ENCODE results near the gene LRPAP1. TPM values are rescaled to one million over a fixed set of nuclear protein-coding genes. Genes with fewer than 3 reads are reported as not detected.

LRPAP1 gene
- total RNA-seq, 1 donor from 2014 or later, result 121 TPM

GRCh38 chr4:3498901-3499510, 33.2 kb downstream of the LRPAP1 start:
- H3K9me3 Mint-ChIP-seq, result no peaks in the 10 kb centered on the region
- peaks cover 5% of the 10 kb centered on the region for H3K36me3 Mint-ChIP-seq
- peaks cover 10% of the 10 kb centered on the region for H3K4me1 Mint-ChIP-seq
- no peak overlapping the region for H3K27ac Mint-ChIP-seq
- H3K4me3 Mint-ChIP-seq, result no peak overlapping the region
- no peak for DNase-seq (ENCODE audit: low spot score in 2 of 2, unreplicated experiment in 2 of 2)
- peaks cover 6% of the 10 kb centered on the region for H3K27me3 Mint-ChIP-seq (ENCODE audit: low read depth)
- TF ChIP-seq, protein P1, sequence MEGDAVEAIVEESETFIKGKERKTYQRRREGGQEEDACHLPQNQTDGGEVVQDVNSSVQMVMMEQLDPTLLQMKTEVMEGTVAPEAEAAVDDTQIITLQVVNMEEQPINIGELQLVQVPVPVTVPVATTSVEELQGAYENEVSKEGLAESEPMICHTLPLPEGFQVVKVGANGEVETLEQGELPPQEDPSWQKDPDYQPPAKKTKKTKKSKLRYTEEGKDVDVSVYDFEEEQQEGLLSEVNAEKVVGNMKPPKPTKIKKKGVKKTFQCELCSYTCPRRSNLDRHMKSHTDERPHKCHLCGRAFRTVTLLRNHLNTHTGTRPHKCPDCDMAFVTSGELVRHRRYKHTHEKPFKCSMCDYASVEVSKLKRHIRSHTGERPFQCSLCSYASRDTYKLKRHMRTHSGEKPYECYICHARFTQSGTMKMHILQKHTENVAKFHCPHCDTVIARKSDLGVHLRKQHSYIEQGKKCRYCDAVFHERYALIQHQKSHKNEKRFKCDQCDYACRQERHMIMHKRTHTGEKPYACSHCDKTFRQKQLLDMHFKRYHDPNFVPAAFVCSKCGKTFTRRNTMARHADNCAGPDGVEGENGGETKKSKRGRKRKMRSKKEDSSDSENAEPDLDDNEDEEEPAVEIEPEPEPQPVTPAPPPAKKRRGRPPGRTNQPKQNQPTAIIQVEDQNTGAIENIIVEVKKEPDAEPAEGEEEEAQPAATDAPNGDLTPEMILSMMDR (IDR thresholded peaks at IDR 0.05; ENCODE audit: unreplicated experiment), result no peak

GRCh38 chr4:3498407-3498806, 33.8 kb downstream of the LRPAP1 start:
- Mint-ChIP-seq H3K9me3 (no peaks in the 10 kb centered on the region), H3K27ac (no peak overlapping the region), H3K36me3 (peaks cover 2% of the 10 kb centered on the region), H3K4me3 (no peak overlapping the region), H3K27me3 (ENCODE audit: low read depth) (peaks cover 6% of the 10 kb centered on the region), H3K4me1 (peaks cover 10% of the 10 kb centered on the region)
- DNase-seq (ENCODE audit: low spot score in 2 of 2, unreplicated experiment in 2 of 2), result no peak
- TF ChIP-seq, protein P1 (IDR thresholded peaks at IDR 0.05; ENCODE audit: unreplicated experiment), result no peak

DNA sequence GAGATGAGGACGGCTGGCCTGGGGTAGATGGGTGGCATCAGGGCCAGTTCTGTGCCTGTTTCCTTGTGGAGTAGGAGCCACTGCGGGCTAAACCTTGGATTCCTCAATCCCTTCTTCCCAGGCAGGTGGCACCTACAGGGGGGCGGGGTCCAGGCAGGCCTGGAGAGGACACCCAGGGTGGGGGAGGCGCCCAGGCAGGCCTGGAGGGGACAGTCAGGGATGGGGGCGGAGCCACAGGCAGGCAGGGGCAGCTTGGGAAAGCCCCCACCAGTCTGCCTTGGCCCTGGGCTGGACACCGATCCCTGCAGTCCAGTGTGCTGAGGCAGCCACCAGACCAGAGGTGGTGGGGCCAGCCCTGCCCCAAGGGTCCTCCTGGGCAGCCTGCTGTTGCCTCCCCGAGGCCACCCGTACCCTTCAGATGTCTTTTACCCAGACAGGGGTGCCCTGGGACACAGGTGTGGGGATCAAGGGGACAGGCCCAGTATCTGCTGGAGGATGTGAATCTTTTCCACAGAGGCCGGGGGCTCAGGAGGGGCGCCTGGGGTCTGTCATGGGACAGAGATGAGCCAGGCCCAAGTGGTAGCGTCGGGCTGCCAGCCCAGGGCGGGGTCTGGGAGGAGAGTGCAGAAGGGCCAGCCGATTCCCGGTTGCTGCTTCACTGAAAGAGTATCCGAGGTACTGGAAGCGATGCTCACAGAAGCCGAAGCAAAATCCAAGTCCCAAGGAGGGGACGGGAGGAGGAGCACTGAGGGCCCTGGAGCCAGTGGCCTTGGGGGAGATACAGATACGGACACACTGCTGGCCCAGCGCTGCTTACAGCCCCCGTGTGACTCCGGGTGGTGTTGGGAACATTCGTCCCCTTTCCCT, 34.5 kb downstream of the LRPAP1 start:
- Mint-ChIP-seq H3K36me3 (no peaks in the 10 kb centered on the region), H3K27me3 (ENCODE audit: low read depth) (peaks cover 6% of the 10 kb centered on the region), H3K9me3 (no peaks in the 10 kb centered on the region), H3K27ac (no peak overlapping the region), H3K4me3 (no peak overlapping the region), H3K4me1 (peaks cover 10% of the 10 kb centered on the region)
- TF ChIP-seq, protein P1 (IDR thresholded peaks at IDR 0.05; ENCODE audit: unreplicated experiment), result no peak
- DNase-seq (ENCODE audit: low spot score in 2 of 2, unreplicated experiment in 2 of 2), result no peak

GRCh38 chr4:3497095-3497494, 35.1 kb downstream of the LRPAP1 start:
- no peak overlapping the region for H3K27ac Mint-ChIP-seq
- no peaks in the 10 kb centered on the region for H3K9me3 Mint-ChIP-seq
- H3K27me3 Mint-ChIP-seq (ENCODE audit: low read depth), result peaks cover 9% of the 10 kb centered on the region
- no peak for DNase-seq (ENCODE audit: low spot score in 2 of 2, unreplicated experiment in 2 of 2)
- TF ChIP-seq, protein P1 (IDR thresholded peaks at IDR 0.05; ENCODE audit: unreplicated experiment), result no peak
- peaks cover 13% of the 10 kb centered on the region for H3K4me1 Mint-ChIP-seq
- H3K4me3 Mint-ChIP-seq, result no peak overlapping the region
- H3K36me3 Mint-ChIP-seq, result no peaks in the 10 kb centered on the region

- no peak overlapping the region for H3K4me3 Mint-ChIP-seq
- H3K27ac Mint-ChIP-seq, result no peak overlapping the region
- H3K4me1 Mint-ChIP-seq, result peaks cover 18% of the 10 kb centered on the region
- TF ChIP-seq, protein P1 (IDR thresholded peaks at IDR 0.05; ENCODE audit: unreplicated experiment), result no peak
- no peak for DNase-seq (ENCODE audit: low spot score in 2 of 2, unreplicated experiment in 2 of 2)
- H3K9me3 Mint-ChIP-seq, result no peaks in the 10 kb centered on the region
- H3K27me3 Mint-ChIP-seq (ENCODE audit: low read depth), result peaks cover 18% of the 10 kb centered on the region
- no peaks in the 10 kb centered on the region for H3K36me3 Mint-ChIP-seq
These were observed 36.2 kb downstream of the LRPAP1 start for GRCh38 chr4:3496021-3496420.

Measured in mesothelial cell of epicardium (in vitro differentiated cells).